ENCODE measurements around the gene LENG1.

DNA sequence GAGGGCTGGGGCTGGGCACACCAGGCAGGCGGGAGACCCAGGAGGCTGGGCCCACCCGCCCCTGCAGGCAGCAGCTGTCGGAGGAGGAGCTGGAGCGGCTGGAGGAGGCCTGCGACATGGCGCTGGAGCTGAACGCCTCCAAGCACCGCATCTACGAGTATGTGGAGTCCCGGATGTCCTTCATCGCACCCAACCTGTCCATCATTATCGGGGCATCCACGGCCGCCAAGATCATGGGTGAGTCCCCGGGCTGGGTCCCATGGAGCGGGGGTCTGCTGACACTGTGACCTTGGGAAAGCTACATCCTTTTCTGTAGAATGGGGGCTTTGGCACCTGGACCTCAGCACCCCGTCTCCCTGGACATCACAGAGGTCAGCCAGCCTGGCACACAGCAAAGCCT is 35.8 kb downstream of the LENG1 start:
- TF ChIP-seq, protein P1, sequence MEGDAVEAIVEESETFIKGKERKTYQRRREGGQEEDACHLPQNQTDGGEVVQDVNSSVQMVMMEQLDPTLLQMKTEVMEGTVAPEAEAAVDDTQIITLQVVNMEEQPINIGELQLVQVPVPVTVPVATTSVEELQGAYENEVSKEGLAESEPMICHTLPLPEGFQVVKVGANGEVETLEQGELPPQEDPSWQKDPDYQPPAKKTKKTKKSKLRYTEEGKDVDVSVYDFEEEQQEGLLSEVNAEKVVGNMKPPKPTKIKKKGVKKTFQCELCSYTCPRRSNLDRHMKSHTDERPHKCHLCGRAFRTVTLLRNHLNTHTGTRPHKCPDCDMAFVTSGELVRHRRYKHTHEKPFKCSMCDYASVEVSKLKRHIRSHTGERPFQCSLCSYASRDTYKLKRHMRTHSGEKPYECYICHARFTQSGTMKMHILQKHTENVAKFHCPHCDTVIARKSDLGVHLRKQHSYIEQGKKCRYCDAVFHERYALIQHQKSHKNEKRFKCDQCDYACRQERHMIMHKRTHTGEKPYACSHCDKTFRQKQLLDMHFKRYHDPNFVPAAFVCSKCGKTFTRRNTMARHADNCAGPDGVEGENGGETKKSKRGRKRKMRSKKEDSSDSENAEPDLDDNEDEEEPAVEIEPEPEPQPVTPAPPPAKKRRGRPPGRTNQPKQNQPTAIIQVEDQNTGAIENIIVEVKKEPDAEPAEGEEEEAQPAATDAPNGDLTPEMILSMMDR (conservative IDR thresholded peaks at IDR 0.05; ENCODE audit: low read depth in 2 of 2) = no peak
- TF ChIP-seq POLR2AphosphoS5 (IDR thresholded peaks at IDR 0.05; ENCODE audit: low read depth) (no peak), EZH2phosphoT487 (IDR thresholded peaks at IDR 0.05; ENCODE audit: unreplicated experiment) (no peak)

Measured in GM23338 (cell line).